B cell (primary cell): ENCODE results near the gene TRPC6. TPM values are rescaled to one million over a fixed set of nuclear protein-coding genes. Genes with fewer than 3 reads are reported as not detected.

Source experiments
- ATAC-seq: fragments of 200-7000 bp; cut with Tn5 transposase; one replicate; pipeline ENCODE4 v1.10.0; 2021; ENCODE audit warnings: low read depth, mild to moderate bottlenecking, moderate number of reproducible peaks, moderate library complexity
- CTCF ChIA-PET: fragments of 350-600 bp; sonication (Branson Sonifier 250); formaldehyde crosslinking; loops from one replicate; lab custom pipeline; 2021; ENCODE audit warnings: antibody characterized with exemption, inconsistent platforms; lab: Charles Lee
- POLR2A ChIA-PET: fragments of 350-600 bp; sonication (Branson Sonifier 250); formaldehyde crosslinking; loops from one replicate; lab custom pipeline; 2021; ENCODE audit warnings: antibody characterized with exemption; lab: Charles Lee
- DNase-seq: peaks from one replicate; pipeline ENCODE4 v3.0.0; 2013
- H2AFZ ChIP-seq: 2 replicates; pipeline ENCODE4 v1.6.1; 2012; ENCODE audit warnings: mild to moderate bottlenecking, low read depth, low read length; ENCODE audit not compliant: insufficient read depth, poor library complexity, severe bottlenecking
- H3K27ac ChIP-seq, 2 donors: 1 replicate in 1 of 2; 2 replicates in 1 of 2; pipeline ENCODE4 v1.5.1; 2012 to 2013; ENCODE audit warnings: low read length in 2 of 2, mild to moderate bottlenecking in 2 of 2, moderate library complexity in 1 of 2
- H3K27me3 ChIP-seq, 4 experiments: fragments of 200-600 bp in 1 of 4; sonication (generic) in 1 of 4; replicated peaks in 1 of 4; 1 replicate in 2 of 4; 2 replicates in 2 of 4; pipeline versions ENCODE4 v1.6.1 to v1.7.0; 2013 to 2016; ENCODE audit warnings: low read length in 3 of 4, mild to moderate bottlenecking in 2 of 4, mixed read lengths in 1 of 4, moderate library complexity in 1 of 4; ENCODE audit not compliant: insufficient read depth in 4 of 4, control insufficient read depth in 3 of 4; ENCODE audit errors: control extremely low read depth in 1 of 4
- H3K36me3 ChIP-seq, 2 experiments: replicated peaks in 1 of 2; 1 replicate in 1 of 2; 2 replicates in 1 of 2; pipeline versions ENCODE4 v1.6.1 to v1.7.1; 2013; ENCODE audit warnings: low read length in 1 of 2; ENCODE audit not compliant: insufficient read depth in 2 of 2, control insufficient read depth in 1 of 2; ENCODE audit errors: control extremely low read depth in 1 of 2, extremely low read depth in 1 of 2
- H3K4me1 ChIP-seq, 2 donors: fragments of 200-600 bp in 1 of 2; sonication (generic) in 1 of 2; 1 replicate in 1 of 2; 2 replicates in 1 of 2; pipeline versions ENCODE4 v1.5.1 to v1.6.1; 2013 to 2017; ENCODE audit warnings: low read length in 2 of 2; ENCODE audit not compliant: control insufficient read depth in 2 of 2, insufficient read depth in 2 of 2
- H3K4me2 ChIP-seq: replicated peaks from 2 replicates; pipeline ENCODE3; 2012; ENCODE audit warnings: mild to moderate bottlenecking, low read depth, low read length; ENCODE audit not compliant: poor library complexity, severe bottlenecking
- H3K4me3 ChIP-seq, 5 experiments: fragments of 200-600 bp in 1 of 5; sonication (generic) in 1 of 5; 1 replicate in 3 of 5; 2 replicates in 2 of 5; pipeline versions ENCODE4 v1.5.1 to v1.7.0; 2011 to 2016; ENCODE audit warnings: low read length in 4 of 5, mild to moderate bottlenecking in 4 of 5, low read depth in 2 of 5, control low read depth in 1 of 5, moderate library complexity in 1 of 5; ENCODE audit not compliant: insufficient read depth in 1 of 5; ENCODE audit errors: control extremely low read depth in 1 of 5, extremely low read depth in 1 of 5
- H3K79me2 ChIP-seq: fragments of 200-600 bp; sonication (generic); one replicate; pipeline ENCODE4 v1.6.0; 2016; ENCODE audit warnings: low read length; ENCODE audit not compliant: control insufficient read depth, insufficient read depth
- H3K9ac ChIP-seq: fragments of 200-600 bp; sonication (generic); 2 replicates; pipeline ENCODE4 v1.6.1; 2017; ENCODE audit warnings: mild to moderate bottlenecking, low read length, moderate library complexity
- H3K9me3 ChIP-seq, 3 donors: one replicate each; pipeline versions ENCODE4 v1.6.1 to v1.7.1; 2013; ENCODE audit warnings: low read length in 2 of 3; ENCODE audit not compliant: control insufficient read depth in 2 of 3, insufficient read depth in 1 of 3; ENCODE audit errors: control extremely low read depth in 1 of 3
- H4K20me1 ChIP-seq: 2 replicates; pipeline ENCODE4 v1.6.0; 2012; ENCODE audit warnings: mild to moderate bottlenecking, low read length; ENCODE audit not compliant: insufficient read depth, control insufficient read depth, poor library complexity, severe bottlenecking
- H3K27ac Mint-ChIP-seq: one replicate; pipeline ENCODE4 v1.8.0; 2021; ENCODE audit warnings: mixed read lengths
- H3K27me3 Mint-ChIP-seq: one replicate; pipeline ENCODE4 v1.8.0; 2021; ENCODE audit warnings: mixed read lengths
- H3K4me1 Mint-ChIP-seq: one replicate; pipeline ENCODE4 v1.8.0; 2021; ENCODE audit warnings: mixed read lengths
- H3K4me3 Mint-ChIP-seq: one replicate; pipeline ENCODE4 v1.8.0; 2021; ENCODE audit warnings: mixed read lengths
- H3K9me3 Mint-ChIP-seq: one replicate; pipeline ENCODE4 v1.8.0; 2022; ENCODE audit warnings: mixed read lengths; ENCODE audit not compliant: insufficient read depth
- EZH2 ChIP-seq: IDR thresholded peaks from 2 replicates; pipeline ENCODE4 v1.6.1; 2012; ENCODE audit warnings: borderline replicate concordance, low read depth, mild to moderate bottlenecking, moderate library complexity, low read length; ENCODE audit not compliant: insufficient read depth, poor library complexity, severe bottlenecking
- WGBS: methylation state at CpG from one replicate; pipeline ENCODE4 v1.1.5; 2013; ENCODE audit warnings: missing lambda C conversion rate; ENCODE audit not compliant: insufficient coverage; 5-methylcytosine and 5-hydroxymethylcytosine counted together
- intact Hi-C: fragments of 100-400 bp; cut with micrococcal nuclease; formaldehyde crosslinking; loops from one replicate; pipeline ENCODE4 v1.10.0; 2022
- polyA plus RNA-seq: library from polyadenylated mRNA; depleted of rRNA; stranded (reverse); fragments of >200 nt; gene quantifications from 2 replicates; pipeline ENCODE4 v1.2.3, GENCODE V29; 2012
- total RNA-seq, 2 donors: library from RNA; stranded (reverse); fragments of 120-200 nt in 1 of 2; gene quantifications; 1 replicate in 1 of 2; 2 replicates in 1 of 2; pipeline versions ENCODE4 v1.2.3 to v1.2.4, GENCODE V29; 2013 to 2022
- TF ChIP-seq, protein P1 (sequence below): fragments of 200-600 bp; IDR thresholded peaks from one replicate; pipeline ENCODE4 v1.8.0; 2022; ENCODE audit warnings: antibody characterized with exemption, mild to moderate bottlenecking

Gene TRPC6
- total and polyA plus RNA-seq, 2 donors (not counting 1 experiment from before 2014, with no cell fraction given): 0.01 TPM; not detected in 1

- Mint-ChIP-seq H3K27ac (no peak overlapping the region), H3K4me1 (no peaks in the 10 kb centered on the region), H3K4me3 (no peak overlapping the region), H3K27me3 (no peaks in the 10 kb centered on the region), H3K9me3 (peaks cover 4% of the 10 kb centered on the region)
- H3K9me3 ChIP-seq: no peaks in the 10 kb centered on the region
- no peaks in the 10 kb centered on the region for H3K36me3 ChIP-seq
- no peaks in the 10 kb centered on the region for H3K79me2 ChIP-seq
- H3K4me2 ChIP-seq: no peak overlapping the region
- CTCF ChIA-PET: interaction anchor here (3.5 kb wide), 1 partner anchor 388 kb away, joined by 17 read pairs; no protein-coding TSS in a partner anchor
- H3K4me1 ChIP-seq: no peaks in the 10 kb centered on the region
- H3K27me3 ChIP-seq: no peaks in the 10 kb centered on the region
- WGBS: 94% methylated on average over 3 of the region's 5 CpGs
- TF ChIP-seq EZH2: no peak
- TF ChIP-seq, protein P1, sequence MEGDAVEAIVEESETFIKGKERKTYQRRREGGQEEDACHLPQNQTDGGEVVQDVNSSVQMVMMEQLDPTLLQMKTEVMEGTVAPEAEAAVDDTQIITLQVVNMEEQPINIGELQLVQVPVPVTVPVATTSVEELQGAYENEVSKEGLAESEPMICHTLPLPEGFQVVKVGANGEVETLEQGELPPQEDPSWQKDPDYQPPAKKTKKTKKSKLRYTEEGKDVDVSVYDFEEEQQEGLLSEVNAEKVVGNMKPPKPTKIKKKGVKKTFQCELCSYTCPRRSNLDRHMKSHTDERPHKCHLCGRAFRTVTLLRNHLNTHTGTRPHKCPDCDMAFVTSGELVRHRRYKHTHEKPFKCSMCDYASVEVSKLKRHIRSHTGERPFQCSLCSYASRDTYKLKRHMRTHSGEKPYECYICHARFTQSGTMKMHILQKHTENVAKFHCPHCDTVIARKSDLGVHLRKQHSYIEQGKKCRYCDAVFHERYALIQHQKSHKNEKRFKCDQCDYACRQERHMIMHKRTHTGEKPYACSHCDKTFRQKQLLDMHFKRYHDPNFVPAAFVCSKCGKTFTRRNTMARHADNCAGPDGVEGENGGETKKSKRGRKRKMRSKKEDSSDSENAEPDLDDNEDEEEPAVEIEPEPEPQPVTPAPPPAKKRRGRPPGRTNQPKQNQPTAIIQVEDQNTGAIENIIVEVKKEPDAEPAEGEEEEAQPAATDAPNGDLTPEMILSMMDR: no peak
- no peak overlapping the region for H3K9ac ChIP-seq
- H4K20me1 ChIP-seq: no peaks in the 10 kb centered on the region
- no peak overlapping the region for H2AFZ ChIP-seq
- POLR2A ChIA-PET: no interaction called here
- no peak overlapping the region for H3K4me3 ChIP-seq
- intact Hi-C loops: no loop called here
- H3K27ac ChIP-seq: no peak overlapping the region
- ATAC-seq: no peak
- DNase-seq: no peak
Measured at GRCh38 chr11:101459020-101459419, 124.8 kb downstream of the TRPC6 start.

DNA sequence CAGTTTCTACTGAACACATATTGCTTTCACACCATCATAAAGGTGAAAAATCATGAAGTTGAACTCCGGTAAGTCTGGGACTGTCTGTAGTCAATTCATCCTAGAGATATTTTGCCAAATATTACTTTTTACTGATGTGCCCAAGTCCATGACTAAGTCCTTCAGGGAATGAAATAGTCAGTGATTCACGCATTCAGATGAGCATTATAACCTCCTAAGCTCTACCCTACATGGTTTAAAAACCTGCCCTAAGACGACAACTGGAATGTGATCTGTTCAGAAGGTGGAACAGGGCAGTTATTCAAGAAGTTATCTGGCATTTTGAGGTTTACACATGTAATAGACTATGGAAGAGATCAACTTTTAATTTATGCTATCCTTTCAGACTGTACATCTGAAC, 125.6 kb downstream of the TRPC6 start:
- WGBS: no CpG with 5 or more reads among the region's 3 CpGs
- TF ChIP-seq, protein P1: no peak
- no peak for TF ChIP-seq EZH2
- Mint-ChIP-seq H3K27me3 (no peaks in the 10 kb centered on the region), H3K27ac (no peak overlapping the region), H3K9me3 (peaks cover 4% of the 10 kb centered on the region), H3K4me3 (no peak overlapping the region), H3K4me1 (no peaks in the 10 kb centered on the region)
- intact Hi-C loops: no loop called here
- no peak for DNase-seq
- Histone ChIP-seq H4K20me1 (no peaks in the 10 kb centered on the region), H3K9ac (no peak overlapping the region), H3K36me3 (no peaks in the 10 kb centered on the region), H3K27me3 (no peaks in the 10 kb centered on the region), H2AFZ (no peak overlapping the region), H3K9me3 (no peaks in the 10 kb centered on the region), H3K4me3 (no peak overlapping the region), H3K79me2 (no peaks in the 10 kb centered on the region), H3K4me2 (no peak overlapping the region), H3K27ac (no peak overlapping the region), H3K4me1 (no peaks in the 10 kb centered on the region)
- ChIA-PET CTCF (interaction anchor here (1.3 to 3.5 kb wide), 6 partner anchors 11 to 549 kb away, joined by 3 to 17 read pairs (median 11); no protein-coding TSS in a partner anchor), POLR2A (no interaction called here)
- ATAC-seq: no peak
